GM19438 (cell line): ENCODE data around the gene ARHGDIG.

Experiments used
- ATAC-seq: cut with Tn5 transposase; IDR thresholded peaks from one replicate; pipeline ENCODE4 v1.9.1; 2021; ENCODE audit warnings: low read depth; ENCODE audit not compliant: unreplicated experiment

ARHGDIG gene

GRCh38 chr16:279531-279930 lies 860 bp upstream of the ARHGDIG start:
- ATAC-seq: no peak

- ATAC-seq: no peak
Measured at GRCh38 chr16:280005-280460, 358 bp upstream of the ARHGDIG start.

GRCh38 chr16:280991-281659 lies 734 bp downstream of the ARHGDIG start:
- no peak for ATAC-seq

GRCh38 chr16:281660-282255 lies 1.4 kb downstream of the ARHGDIG start:
- ATAC-seq: no peak

GRCh38 chr16:282491-282890 lies 2.1 kb downstream of the ARHGDIG start:
- no peak for ATAC-seq

- ATAC-seq: no peak
Measured at GRCh38 chr16:283033-283805, 2.8 kb downstream of the ARHGDIG start, which contains the start of gene PDIA2. Gene PDIA2, plus strand, starts transcription at chr16:283164. Its CDS starts 6 bp downstream, at chr16:283170.

GRCh38 chr16:284204-285120 lies 4.1 kb downstream of the ARHGDIG start:
- no peak for ATAC-seq

- ATAC-seq: no peak
Measured at GRCh38 chr16:285146-286055, 5.0 kb downstream of the ARHGDIG start.

- ATAC-seq: no peak
Measured at GRCh38 chr16:286491-287297, 6.3 kb downstream of the ARHGDIG start.

- no peak for ATAC-seq
Measured at GRCh38 chr16:287298-287811, 7.0 kb downstream of the ARHGDIG start.

- ATAC-seq: no peak
Measured at GRCh38 chr16:287981-288920, 7.9 kb downstream of the ARHGDIG start.

- no peak for ATAC-seq
Measured at GRCh38 chr16:289395-289997, 9.1 kb downstream of the ARHGDIG start.

- ATAC-seq: no peak
Measured at GRCh38 chr16:290015-290680, 9.8 kb downstream of the ARHGDIG start.

GRCh38 chr16:290681-291405 lies 10.5 kb downstream of the ARHGDIG start:
- no peak for ATAC-seq

GRCh38 chr16:291539-291938 lies 11.1 kb downstream of the ARHGDIG start:
- no peak for ATAC-seq
